A549 (cell line): ENCODE results near the gene TPD52L1. TPM values are rescaled to one million over a fixed set of nuclear protein-coding genes. Genes with fewer than 3 reads are reported as not detected.

Source experiments
- ATAC-seq, 2 experiments: fragments of 200-7000 bp in 1 of 2; fragments of >200 bp in 1 of 2; cut with Nextera tagmentation in 1 of 2; cut with Tn5 transposase in 1 of 2; 3 replicates each; pipeline versions ENCODE4 v1.8.0 to v1.9.1; 2018 to 2020; ENCODE audit warnings: mild to moderate bottlenecking in 1 of 2, moderate library complexity in 1 of 2
- CTCF ChIA-PET: fragments of 300-600 bp; sonication (Branson Sonifier 250); formaldehyde crosslinking; extraction: SDS; loops from one replicate; lab custom pipeline; 2021; ENCODE audit warnings: antibody characterized with exemption, inconsistent platforms; lab: Yijun Ruan, JAX
- POLR2A ChIA-PET: fragments of 350-600 bp; formaldehyde crosslinking; extraction: SDS; loops from one replicate; lab custom pipeline; 2021; ENCODE audit warnings: antibody characterized with exemption, inconsistent platforms; lab: Yijun Ruan, JAX
- DNase-seq, 2 experiments: peaks; one replicate each; pipeline versions ENCODE4 v3.0.0 to v3.0.0-alpha.2; 2011 to 2016; ENCODE audit warnings: low read depth in 1 of 2, low spot score in 1 of 2
- FAIRE-seq: peaks from 2 replicates; lab custom pipeline; 2011; peaks lifted over from hg19 to GRCh38; lab: Jason Lieb, UNC
- H3K27ac ChIP-seq, 2 experiments: fragments of >200 bp; sonication (Bioruptor Twin); formaldehyde crosslinking; 3 replicates each; pipeline ENCODE4 v1.5.1; 2016 to 2017
- H3K4me1 ChIP-seq: fragments of >200 bp; sonication (Bioruptor Twin); formaldehyde crosslinking; 3 replicates; pipeline ENCODE4 v1.6.1; 2016
- H3K4me2 ChIP-seq: fragments of >200 bp; sonication (Bioruptor Twin); formaldehyde crosslinking; 3 replicates; pipeline ENCODE4 v1.6.1; 2016
- H3K4me3 ChIP-seq: fragments of >200 bp; sonication (Bioruptor Twin); formaldehyde crosslinking; 3 replicates; pipeline ENCODE4 v1.5.1; 2016
- H3K9me3 ChIP-seq: fragments of >200 bp; sonication (Bioruptor Twin); formaldehyde crosslinking; 3 replicates; pipeline ENCODE4 v1.6.1; 2016
- ATOH8 ChIP-seq: fragments of 250-450 bp; sonication (Bioruptor Pico); IDR thresholded peaks from 2 replicates; pipeline ENCODE4 v1.5.0; 2020; ENCODE audit warnings: low read depth, mild to moderate bottlenecking, moderate library complexity
- BCL3 ChIP-seq: fragments of >200 bp; sonication (Bioruptor Twin); formaldehyde crosslinking; IDR thresholded peaks from 3 replicates; pipeline ENCODE4 v1.6.1; 2016
- CBX8 ChIP-seq: fragments of 200-600 bp; sonication (generic); IDR thresholded peaks from 2 replicates; pipeline ENCODE4 v1.6.1; 2016
- CEBPB ChIP-seq, 2 experiments: fragments of >200 bp in 1 of 2; sonication (Bioruptor Twin) in 1 of 2; formaldehyde crosslinking in 1 of 2; IDR thresholded peaks; 2 replicates each; pipeline ENCODE4 v1.6.1; 2012 to 2016
- CHD4 ChIP-seq: fragments of 200-600 bp; sonication (generic); IDR thresholded peaks from 2 replicates; pipeline ENCODE4 v1.6.1; 2016; ENCODE audit warnings: antibody characterized with exemption, mild to moderate bottlenecking, borderline replicate concordance
- E2F6 ChIP-seq: IDR thresholded peaks from 2 replicates; pipeline ENCODE4 v1.6.1; 2012; ENCODE audit warnings: low read depth, borderline replicate concordance
- EHF ChIP-seq: fragments of 250-450 bp; sonication (Bioruptor Pico); IDR thresholded peaks from 2 replicates; pipeline ENCODE4 v1.5.0; 2020; ENCODE audit warnings: mild to moderate bottlenecking
- EP300 ChIP-seq, 2 experiments: fragments of >200 bp; sonication (Bioruptor Twin); formaldehyde crosslinking; IDR thresholded peaks; 2 replicates in 1 of 2; 3 replicates in 1 of 2; pipeline ENCODE4 v1.6.1; 2016 to 2017
- FOSL2 ChIP-seq, 2 experiments: fragments of 450-650 bp in 1 of 2; fragments of >200 bp in 1 of 2; sonication (Bioruptor Twin) in 1 of 2; formaldehyde crosslinking; IDR thresholded peaks; 2 replicates each; pipeline versions ENCODE4 v1.5.0 to v1.6.1; 2016 to 2020; ENCODE audit warnings: mild to moderate bottlenecking in 1 of 2, moderate library complexity in 1 of 2
- GATA3 ChIP-seq: IDR thresholded peaks from 2 replicates; pipeline ENCODE4 v1.6.1; 2012; ENCODE audit warnings: borderline replicate concordance
- HES2 ChIP-seq: fragments of >200 bp; sonication (Bioruptor Twin); formaldehyde crosslinking; IDR thresholded peaks from 2 replicates; pipeline ENCODE4 v1.6.1; 2016
- HOXB13 ChIP-seq: fragments of 250-450 bp; sonication (Bioruptor Pico); IDR thresholded peaks from 2 replicates; pipeline ENCODE4 v1.5.0; 2020; ENCODE audit warnings: low read depth, mild to moderate bottlenecking, moderate library complexity
- JUNB ChIP-seq: fragments of >200 bp; sonication (Bioruptor Twin); formaldehyde crosslinking; IDR thresholded peaks from 2 replicates; pipeline ENCODE4 v1.6.1; 2016
- MAZ ChIP-seq: fragments of 150-350 bp; IDR thresholded peaks from 2 replicates; pipeline ENCODE4 v1.6.1; 2014; ENCODE audit warnings: antibody characterized with exemption, low read depth, low read length, borderline replicate concordance
- MYC ChIP-seq: IDR thresholded peaks from 2 replicates; pipeline ENCODE4 v1.6.1; 2012; ENCODE audit warnings: mild to moderate bottlenecking, inconsistent platforms, low read length, improper control_type of control experiment, borderline replicate concordance
- PBX3 ChIP-seq: IDR thresholded peaks from 2 replicates; pipeline ENCODE4 v1.6.1; 2012
- PHF8 ChIP-seq: fragments of 200-600 bp; sonication (generic); IDR thresholded peaks from 2 replicates; pipeline ENCODE4 v1.6.1; 2016; ENCODE audit warnings: low read depth, mild to moderate bottlenecking, antibody characterized with exemption, moderate library complexity, borderline replicate concordance
- POLR2AphosphoS2 ChIP-seq: conservative IDR thresholded peaks from 2 replicates; pipeline ENCODE4 v1.6.1; 2012; ENCODE audit warnings: low read length, improper control_type of control experiment, inconsistent platforms
- RAD21 ChIP-seq, 2 experiments: fragments of >200 bp in 1 of 2; sonication (Bioruptor Twin) in 1 of 2; formaldehyde crosslinking in 1 of 2; IDR thresholded peaks in 1 of 2; conservative IDR thresholded peaks in 1 of 2; 2 replicates in 1 of 2; 3 replicates in 1 of 2; pipeline ENCODE4 v1.6.1; 2012 to 2018; ENCODE audit warnings: inconsistent platforms in 1 of 2
- RARB ChIP-seq: fragments of 250-450 bp; sonication (Bioruptor Pico); IDR thresholded peaks from 2 replicates; pipeline ENCODE4 v1.8.0; 2021; ENCODE audit warnings: mild to moderate bottlenecking, moderate library complexity
- RCOR1 ChIP-seq: fragments of 150-350 bp; IDR thresholded peaks from 2 replicates; pipeline ENCODE4 v1.6.1; 2014; ENCODE audit warnings: antibody characterized with exemption, low read length, low read depth
- RNF2 ChIP-seq: fragments of 200-600 bp; sonication (generic); IDR thresholded peaks from 2 replicates; pipeline ENCODE4 v1.6.1; 2016; ENCODE audit warnings: low read depth, mild to moderate bottlenecking, antibody characterized with exemption, moderate library complexity, borderline replicate concordance
- SMC3 ChIP-seq: fragments of >200 bp; sonication (Bioruptor Twin); formaldehyde crosslinking; IDR thresholded peaks from 3 replicates; pipeline ENCODE4 v1.6.1; 2018; ENCODE audit warnings: inconsistent platforms
- SREBF2 ChIP-seq: fragments of 450-650 bp; IDR thresholded peaks from 2 replicates; pipeline ENCODE4 v1.6.1; 2014; ENCODE audit warnings: mild to moderate bottlenecking, moderate library complexity
- TP53 ChIP-seq: fragments of 250-450 bp; sonication (Bioruptor Pico); IDR thresholded peaks from 2 replicates; pipeline ENCODE4 v1.5.0; 2021; ENCODE audit warnings: mild to moderate bottlenecking, moderate library complexity
- USF2 ChIP-seq: fragments of 450-650 bp; IDR thresholded peaks from 2 replicates; pipeline ENCODE4 v1.6.1; 2014; ENCODE audit warnings: antibody characterized with exemption
- ZFP36 ChIP-seq: fragments of 450-650 bp; IDR thresholded peaks from 2 replicates; pipeline ENCODE4 v1.6.1; 2014; ENCODE audit warnings: borderline replicate concordance; ENCODE audit not compliant: partially characterized antibody
- ZSCAN20 ChIP-seq: fragments of 250-450 bp; sonication (Bioruptor Pico); IDR thresholded peaks from 2 replicates; pipeline ENCODE4 v1.8.0; 2022; ENCODE audit warnings: mild to moderate bottlenecking, moderate library complexity
- WGBS: methylation state at CpG from one replicate; pipeline ENCODE4 v1.1.6; 2017; ENCODE audit errors: missing lambda C conversion rate; 5-methylcytosine and 5-hydroxymethylcytosine counted together
- polyA plus RNA-seq, 4 experiments: library from polyadenylated mRNA; depleted of rRNA in 3 of 4; stranded (reverse); fragments of >200 nt; fragmentation: RNase III in 1 of 4; extraction: RNeasy Plus Mini Kit Qiagen cat#74134 plus additional on column Dnase treatment in 1 of 4; gene quantifications; 2 replicates in 3 of 4; 3 replicates in 1 of 4; pipeline ENCODE4 v1.2.3, GENCODE V29; 2011 to 2017

TPD52L1 gene
- polyA plus RNA-seq, 2 of the 4 experiments (the other 2 are of a cell fraction) = 90.1 to 144 TPM

GRCh38 chr6:125116710-125117109 is 36.9 kb upstream of the TPD52L1 start:
- no peak for ATAC-seq
- no peak for DNase-seq
- TF ChIP-seq RCOR1 = no peak
- TF ChIP-seq MYC = no peak
- no peak for TF ChIP-seq ZFP36
- TF ChIP-seq ATOH8 (CRISPR knock-in tag) = no peak
- no peak for TF ChIP-seq POLR2AphosphoS2
- no peak for TF ChIP-seq JUNB
- no peak for TF ChIP-seq CBX8
- TF ChIP-seq, all 56 proteins: peak for 0
- peaks cover 4% of the 10 kb centered on the region; the same call in 2 of the 3 replicates for H3K9me3 ChIP-seq
- ChIA-PET CTCF (no interaction called here), POLR2A (no interaction called here)
- H3K4me1 ChIP-seq = no peaks in the 10 kb centered on the region
- H3K4me3 ChIP-seq = no peak overlapping the region
- WGBS = 64% methylated on average over 4 of the region's 4 CpGs
- no peak overlapping the region for H3K27ac ChIP-seq
- no peak overlapping the region for H3K4me2 ChIP-seq
- FAIRE-seq = no peak

GRCh38 chr6:125117818-125118217 is 35.8 kb upstream of the TPD52L1 start:
- FAIRE-seq (no peak), ATAC-seq (no peak), DNase-seq (no peak)
- Histone ChIP-seq H3K4me2 (no peak overlapping the region), H3K4me3 (no peak overlapping the region), H3K27ac (no peak overlapping the region), H3K4me1 (no peaks in the 10 kb centered on the region), H3K9me3 (no peaks in the 10 kb centered on the region; the same call in 2 of the 3 replicates)
- no peak for TF ChIP-seq RAD21 (conservative IDR thresholded peaks at IDR 0.05 in 1 of 2, IDR thresholded peaks at IDR 0.05 in 1 of 2)
- TF ChIP-seq CBX8 = no peak
- no peak for TF ChIP-seq GATA3
- TF ChIP-seq CHD4 = no peak
- TF ChIP-seq RNF2 = no peak
- no peak for TF ChIP-seq SREBF2
- no peak for TF ChIP-seq ZSCAN20 (CRISPR knock-in tag)
- no peak for TF ChIP-seq E2F6
- no peak for TF ChIP-seq SMC3
- TF ChIP-seq EHF = no peak
- TF ChIP-seq PHF8 = no peak
- TF ChIP-seq ZFP36 = no peak
- no peak for TF ChIP-seq USF2
- TF ChIP-seq ATOH8 (CRISPR knock-in tag) = no peak
- no peak for TF ChIP-seq MAZ
- CTCF ChIA-PET = interaction anchor here (1.1 kb wide), 1 partner anchor 247 kb away, joined by 3 read pairs; no protein-coding TSS in a partner anchor
- POLR2A ChIA-PET = no interaction called here
- WGBS = 81% methylated on average over 3 of the region's 3 CpGs

GRCh38 chr6:125120054-125120590 is 33.5 kb upstream of the TPD52L1 start:
- POLR2A ChIA-PET = no interaction called here
- ATAC-seq (no peak), FAIRE-seq (no peak), DNase-seq (no peak)
- Histone ChIP-seq H3K4me1 (peaks cover 16% of the 10 kb centered on the region), H3K27ac (no peak overlapping the region), H3K4me3 (no peak overlapping the region), H3K9me3 (no peaks in the 10 kb centered on the region), H3K4me2 (no peak overlapping the region)
- CTCF ChIA-PET = interaction anchor here (1.4 kb wide), 1 partner anchor 250 kb away, joined by 3 read pairs; no protein-coding TSS in a partner anchor
- no peak for TF ChIP-seq HES2
- no peak for TF ChIP-seq HOXB13
- TF ChIP-seq CBX8 = no peak
- no peak for TF ChIP-seq EP300 (IDR thresholded peaks at IDR 0.05)
- TF ChIP-seq MYC = no peak
- TF ChIP-seq FOSL2 (IDR thresholded peaks at IDR 0.05) = no peak
- no peak for TF ChIP-seq FOSL2 (CRISPR knock-in tag; IDR thresholded peaks at IDR 0.05)
- TF ChIP-seq PBX3 = no peak
- TF ChIP-seq TP53 (CRISPR knock-in tag) = no peak
- TF ChIP-seq CEBPB (IDR thresholded peaks at IDR 0.05) = no peak
- TF ChIP-seq RARB = no peak
- no peak for TF ChIP-seq BCL3
- WGBS = 86% methylated on average over 3 of the region's 3 CpGs
